Activated T-helper 1 cell treated with anti-CD3 and anti-CD28 coated beads, Interleukin-12 subunit alpha, Interleukin-12 subunit beta, Interleukin-2, Interleukin-4 antibody, amounts not matched to agents 30 ng/mL and 10 ng/mL and 1 ng/mL, durations not matched to agents 14 hours and 24 hours and 36 hours (primary cell): ENCODE measurements around the gene TMEM154. TPM values are rescaled to one million over a fixed set of nuclear protein-coding genes. Genes with fewer than 3 reads are reported as not detected.
"Not testable (repeated sequence)": the region's sequence is repeated elsewhere in the genome, so short reads cannot be mapped to it uniquely, and the experiment has no call there.

ENCODE experiments used
- DNase-seq: peaks from one replicate; pipeline ENCODE4 v3.0.0; 2021; ENCODE audit warnings: low spot score
- H3K27ac Mint-ChIP-seq: one replicate; pipeline ENCODE4 v1.8.0; 2021; ENCODE audit warnings: mild to moderate bottlenecking, mixed read lengths
- H3K27me3 Mint-ChIP-seq: one replicate; pipeline ENCODE4 v1.8.0; 2022; ENCODE audit warnings: mild to moderate bottlenecking, moderate library complexity, mixed read lengths; ENCODE audit not compliant: insufficient read depth
- H3K36me3 Mint-ChIP-seq: one replicate; pipeline ENCODE4 v1.8.0; 2021; ENCODE audit warnings: low read depth, mixed read lengths
- H3K4me1 Mint-ChIP-seq: one replicate; pipeline ENCODE4 v1.8.0; 2021; ENCODE audit warnings: low read depth, mixed read lengths
- H3K4me3 Mint-ChIP-seq: one replicate; pipeline ENCODE4 v1.8.0; 2021; ENCODE audit warnings: mild to moderate bottlenecking, moderate library complexity, mixed read lengths
- H3K9me3 Mint-ChIP-seq: one replicate; pipeline ENCODE4 v1.8.0; 2021; ENCODE audit warnings: mixed read lengths
- intact Hi-C: fragments of 100-400 bp; cut with micrococcal nuclease; formaldehyde crosslinking; loops from one replicate; pipeline ENCODE4 v1.15.1; 2024
- total RNA-seq: library from RNA; stranded (reverse); gene quantifications from 2 replicates; pipeline ENCODE4 v1.2.3, GENCODE V29; 2022

The TMEM154 gene
- total RNA-seq, 1 donor from 2014 or later, result 13.0 TPM

DNA sequence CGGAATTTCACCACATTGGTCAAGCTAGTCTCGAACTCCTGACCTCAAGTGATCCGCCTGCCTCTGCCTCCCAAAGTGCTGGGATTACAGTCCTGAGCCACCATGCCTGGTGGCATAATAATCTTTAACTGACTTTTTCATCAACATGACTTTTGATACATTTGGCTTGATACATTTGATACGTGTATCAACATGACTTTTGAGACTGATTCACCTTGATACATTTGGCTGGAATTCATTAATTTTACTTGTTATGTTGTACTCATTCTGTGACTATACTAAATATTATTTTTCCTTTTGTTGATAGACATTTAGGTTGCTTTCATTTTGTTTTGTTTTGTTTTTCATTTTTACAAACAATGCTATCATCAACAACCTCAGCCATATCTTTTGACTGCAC, 6.3 kb downstream of the TMEM154 start:
- Mint-ChIP-seq H3K4me3 (no peak overlapping the region), H3K27ac (no peak overlapping the region), H3K9me3 (no peaks in the 10 kb centered on the region), H3K36me3 (peaks cover 19% of the 10 kb centered on the region), H3K4me1 (peaks cover 39% of the 10 kb centered on the region), H3K27me3 (no peaks in the 10 kb centered on the region)
- intact Hi-C loops, result no loop called here
- DNase-seq, result no peak

DNA sequence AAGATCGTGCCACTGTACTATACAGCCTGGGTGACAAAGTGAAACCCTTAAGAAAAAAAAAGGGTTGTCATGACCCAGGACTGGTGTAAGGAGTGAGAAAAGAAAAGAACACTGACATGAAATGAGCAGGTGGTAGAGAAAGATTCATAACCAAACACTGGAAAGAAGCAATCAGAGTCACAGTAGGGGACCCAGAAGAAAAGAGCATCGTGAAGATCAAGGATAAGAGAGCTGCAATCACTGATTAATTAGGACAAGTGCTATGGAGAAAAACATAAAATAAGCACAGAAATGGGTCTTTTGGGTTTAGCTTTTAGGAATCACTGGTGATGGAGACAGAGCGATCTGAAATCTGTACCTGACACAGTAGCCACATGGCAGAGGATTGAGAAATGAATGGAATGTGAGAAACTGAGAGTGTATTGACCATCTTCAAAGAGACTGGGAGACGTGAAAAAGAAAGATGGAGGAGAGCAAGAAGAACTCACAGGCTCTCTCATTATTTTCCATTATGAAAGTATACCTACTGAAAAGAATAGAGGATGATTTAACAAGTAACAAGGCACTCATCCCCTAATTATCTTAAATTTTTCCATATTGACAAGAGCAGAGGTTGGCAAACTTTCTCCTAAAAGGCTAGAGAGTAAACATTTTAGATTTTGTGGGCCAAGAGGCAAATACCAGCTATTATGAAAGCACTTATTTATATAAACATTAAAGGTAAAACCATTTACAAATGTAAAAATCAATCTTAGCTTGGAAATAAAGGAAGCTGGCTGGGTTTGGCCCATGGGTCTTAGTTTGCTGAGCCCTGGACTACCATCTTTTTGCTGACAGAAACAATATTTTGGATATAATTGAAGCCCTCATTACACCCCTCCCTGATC, 7.3 kb downstream of the TMEM154 start:
- Mint-ChIP-seq H3K4me1 (peaks cover 29% of the 10 kb centered on the region), H3K4me3 (no peak overlapping the region), H3K27ac (no peak overlapping the region), H3K36me3 (peaks cover 19% of the 10 kb centered on the region), H3K27me3 (no peaks in the 10 kb centered on the region), H3K9me3 (no peaks in the 10 kb centered on the region)
- no peak for DNase-seq
- intact Hi-C loops, result no loop called here

DNA sequence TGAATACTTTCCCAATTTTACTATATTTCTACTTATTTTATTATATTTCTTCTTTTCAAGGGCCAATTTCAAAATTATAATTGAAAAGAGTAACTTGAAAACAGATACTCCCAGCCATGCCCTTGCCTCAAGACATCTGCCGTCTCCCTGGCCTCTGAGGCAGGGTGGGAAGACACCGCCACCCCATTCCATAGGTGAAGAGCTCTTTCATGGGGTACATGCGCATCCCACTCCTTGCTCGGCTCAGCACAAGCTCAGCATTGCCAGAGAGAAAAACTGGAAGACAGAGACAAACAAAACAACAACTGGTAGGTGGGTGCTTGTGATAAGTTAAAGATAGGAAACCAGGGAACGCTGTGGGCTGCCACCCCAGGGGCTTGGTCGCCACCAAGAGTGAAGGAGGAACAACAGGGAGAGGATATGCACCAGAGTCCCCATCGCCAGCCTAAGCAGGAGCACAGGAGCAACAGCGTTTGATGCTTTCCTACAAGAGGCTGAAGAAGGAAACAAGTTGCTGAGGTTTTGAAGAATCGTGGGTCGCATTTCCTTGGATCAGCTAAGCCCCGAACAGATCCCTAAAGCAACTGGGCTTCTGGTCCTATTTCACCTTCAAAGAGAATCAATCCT, 11.3 kb downstream of the TMEM154 start:
- Mint-ChIP-seq H3K4me3 (no peak overlapping the region), H3K27me3 (no peaks in the 10 kb centered on the region), H3K27ac (no peak overlapping the region), H3K9me3 (no peaks in the 10 kb centered on the region), H3K36me3 (peaks cover 15% of the 10 kb centered on the region), H3K4me1 (peaks cover 25% of the 10 kb centered on the region)
- intact Hi-C loops, result no loop called here
- DNase-seq, result no peak

DNA sequence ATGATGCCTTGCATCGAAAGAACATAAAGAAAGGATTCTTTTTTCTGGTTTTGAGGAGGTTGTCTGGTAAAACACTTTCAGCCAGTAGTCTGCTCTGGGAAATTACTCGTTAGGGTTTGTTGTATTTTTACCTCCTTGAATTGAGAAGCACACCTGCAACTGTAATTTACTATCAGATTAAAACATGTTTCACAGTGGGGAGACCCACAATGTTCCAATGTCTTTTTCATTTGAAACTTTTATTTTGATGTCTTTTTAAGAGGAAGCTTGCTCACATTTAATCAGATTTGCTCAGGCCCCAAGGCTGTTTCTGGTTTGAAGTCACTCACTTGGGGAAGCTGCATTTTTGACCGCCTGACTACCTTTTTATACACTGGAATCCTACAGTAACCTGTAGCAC, 12.0 kb downstream of the TMEM154 start:
- no peaks in the 10 kb centered on the region for H3K27me3 Mint-ChIP-seq
- H3K27ac Mint-ChIP-seq, result no peak overlapping the region
- H3K4me1 Mint-ChIP-seq, result peaks cover 32% of the 10 kb centered on the region
- H3K4me3 Mint-ChIP-seq, result no peak overlapping the region
- H3K36me3 Mint-ChIP-seq, result peaks cover 19% of the 10 kb centered on the region
- no peaks in the 10 kb centered on the region for H3K9me3 Mint-ChIP-seq
- intact Hi-C loops, result no loop called here
- DNase-seq, result no peak

DNA sequence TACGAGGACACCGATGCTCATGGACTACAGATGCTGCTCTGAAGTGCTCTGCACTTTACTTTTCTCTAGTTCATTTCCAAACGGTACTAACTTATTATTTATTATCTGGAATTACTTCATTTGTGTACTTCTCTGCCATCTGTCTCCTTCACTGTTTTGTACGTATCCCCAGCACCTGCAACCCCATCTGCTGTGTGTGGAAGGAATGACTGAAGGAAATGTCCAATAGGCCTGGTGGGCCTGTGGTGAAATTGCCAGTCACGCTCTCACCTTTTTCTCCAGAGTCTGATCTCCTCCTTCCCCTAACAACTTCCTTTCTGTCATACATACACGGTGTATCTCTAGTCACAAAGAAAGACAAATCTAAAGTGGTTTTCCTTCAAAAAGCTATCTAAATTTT, 12.9 kb downstream of the TMEM154 start:
- H3K27ac Mint-ChIP-seq, result peak overlapping the region; percentile 8
- no peaks in the 10 kb centered on the region for H3K9me3 Mint-ChIP-seq
- peaks cover 19% of the 10 kb centered on the region for H3K36me3 Mint-ChIP-seq
- intact Hi-C loops, result no loop called here
- no peak overlapping the region for H3K4me3 Mint-ChIP-seq
- peaks cover 35% of the 10 kb centered on the region for H3K4me1 Mint-ChIP-seq
- DNase-seq, result no peak
- no peaks in the 10 kb centered on the region for H3K27me3 Mint-ChIP-seq

DNA sequence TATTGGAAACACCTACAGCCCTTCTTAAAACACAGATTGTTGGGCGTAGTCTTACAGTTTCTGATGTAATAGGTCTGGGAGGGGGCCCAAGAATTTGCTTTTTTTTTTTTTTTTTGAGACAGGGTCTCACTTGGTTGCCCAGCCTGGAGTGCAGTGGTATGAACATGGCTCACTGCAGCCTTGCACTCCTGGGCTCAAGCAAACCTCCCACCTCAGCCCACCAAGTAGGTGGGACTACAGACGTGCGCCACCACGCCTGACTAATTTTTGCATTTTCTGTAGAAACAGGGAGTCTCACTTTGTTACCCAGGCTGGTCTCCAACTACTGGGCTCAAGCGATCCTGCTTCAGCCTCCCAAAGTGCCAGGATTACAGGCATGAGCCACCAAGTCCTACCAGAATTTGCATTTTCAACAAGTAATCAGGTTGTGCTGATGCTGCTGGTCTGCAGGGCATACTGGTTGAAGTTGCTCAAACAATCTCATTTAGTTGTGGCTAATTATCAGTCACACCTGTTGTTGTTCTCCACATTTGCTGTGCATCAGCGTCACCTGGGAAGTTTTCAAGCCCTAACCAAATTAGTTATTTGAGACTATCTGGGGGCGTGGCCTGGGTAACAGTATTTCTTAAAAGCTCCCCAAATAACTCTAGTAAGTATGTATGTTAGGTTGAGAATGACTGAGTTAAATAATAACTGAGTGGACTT, 14.0 kb downstream of the TMEM154 start:
- Mint-ChIP-seq H3K4me1 (peaks cover 42% of the 10 kb centered on the region), H3K27me3 (no peaks in the 10 kb centered on the region), H3K9me3 (no peaks in the 10 kb centered on the region), H3K4me3 (no peak overlapping the region), H3K27ac (no peak overlapping the region), H3K36me3 (peaks cover 20% of the 10 kb centered on the region)
- DNase-seq, result no peak
- intact Hi-C loops, result no loop called here

DNA sequence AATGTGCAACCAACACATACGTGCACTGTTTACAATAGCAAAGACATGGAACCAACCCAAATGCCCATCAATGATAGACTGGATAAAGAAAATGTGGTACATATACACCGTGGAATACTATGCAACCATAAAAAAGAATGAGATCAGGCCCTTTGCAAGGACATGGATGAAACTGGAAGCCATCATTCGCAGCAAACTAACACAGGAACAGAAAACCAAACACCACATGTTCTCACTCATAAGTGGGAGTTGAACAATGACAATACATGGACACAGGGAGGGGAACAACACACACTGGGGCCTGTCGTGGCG, 15.8 kb downstream of the TMEM154 start:
- intact Hi-C loops, H3K9me3 Mint-ChIP-seq, DNase-seq, H3K27me3 Mint-ChIP-seq: not testable (repeated sequence)
- H3K4me1 Mint-ChIP-seq, result peaks cover 53% of the 10 kb centered on the region
- H3K27ac Mint-ChIP-seq, result peak overlapping the region; percentile 64
- H3K36me3 Mint-ChIP-seq, result peaks cover 24% of the 10 kb centered on the region
- peak overlapping the region; percentile 59 for H3K4me3 Mint-ChIP-seq

DNA sequence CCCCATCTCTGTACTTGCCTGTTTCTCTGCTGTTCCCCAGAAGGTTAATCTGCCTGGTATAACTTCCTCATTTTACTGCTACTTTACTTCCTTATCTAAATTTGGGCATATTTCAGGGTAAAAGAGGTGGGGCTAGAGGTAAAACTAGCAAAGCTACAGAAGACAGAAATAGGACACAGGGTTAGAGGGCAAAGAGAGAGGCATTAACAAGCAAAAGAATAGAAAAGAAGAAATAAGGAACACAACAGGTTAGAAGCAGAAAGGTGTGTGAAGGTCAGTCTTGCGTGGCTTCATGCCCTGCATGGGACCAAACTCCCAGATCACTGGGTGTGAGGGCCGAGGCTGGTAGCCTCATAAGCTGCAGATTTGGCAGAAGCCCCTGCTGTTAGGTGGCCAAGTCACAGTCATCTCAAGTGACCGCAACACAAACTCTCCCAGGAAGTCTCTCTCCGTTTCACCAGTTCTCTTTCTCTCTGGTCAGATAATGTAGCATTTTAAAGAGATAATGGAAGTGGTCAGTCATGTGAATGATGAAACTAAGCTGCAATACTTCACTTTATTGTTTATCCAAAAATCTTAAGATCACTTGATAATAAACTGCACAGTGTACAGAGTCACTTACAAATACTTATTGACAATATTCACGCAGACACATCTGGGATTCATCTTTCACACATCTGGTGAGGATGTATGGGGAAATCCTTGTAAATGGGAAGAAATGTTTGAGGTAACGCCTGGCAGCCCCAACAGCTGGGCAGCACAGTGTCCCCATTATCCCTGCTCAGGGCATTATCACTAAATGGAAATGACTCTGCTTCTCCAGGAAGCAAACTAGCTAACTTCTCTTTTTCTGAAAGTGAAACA, 16.4 kb downstream of the TMEM154 start:
- Mint-ChIP-seq H3K4me3 (peak overlapping the region; percentile 59), H3K9me3 (peaks cover 13% of the 10 kb centered on the region), H3K27ac (peak overlapping the region; percentile 87), H3K27me3 (no peaks in the 10 kb centered on the region), H3K4me1 (peaks cover 53% of the 10 kb centered on the region), H3K36me3 (peaks cover 27% of the 10 kb centered on the region)
- intact Hi-C loops, result loop anchor here (2.0 kb wide), 1 partner anchor 17 kb away; no protein-coding TSS in a partner anchor
- no peak for DNase-seq

DNA sequence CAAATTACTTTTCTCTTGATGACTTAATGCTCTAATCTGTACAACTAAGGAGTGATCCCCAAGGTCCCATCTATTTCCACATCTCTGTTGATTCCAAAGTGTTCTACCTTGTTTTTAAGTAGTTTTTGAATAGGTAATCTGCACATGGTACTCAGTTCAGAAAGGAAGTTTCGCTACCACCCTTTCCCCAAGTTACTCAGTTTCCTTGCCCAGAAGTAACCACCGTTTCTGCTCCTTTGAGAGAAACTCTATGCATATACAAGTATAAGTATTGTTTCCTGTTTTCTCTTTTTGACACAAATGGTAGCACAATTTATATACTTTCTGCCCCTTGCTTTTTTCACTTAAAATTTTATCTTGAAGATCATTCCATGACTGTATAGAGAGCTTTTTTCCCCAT, 18.1 kb downstream of the TMEM154 start:
- peak overlapping the region; percentile 49 for H3K4me3 Mint-ChIP-seq
- no peak for DNase-seq
- H3K9me3 Mint-ChIP-seq, result peaks cover 31% of the 10 kb centered on the region
- H3K27me3 Mint-ChIP-seq, result no peaks in the 10 kb centered on the region
- peaks cover 47% of the 10 kb centered on the region for H3K4me1 Mint-ChIP-seq
- intact Hi-C loops, result loop anchor here (2.0 kb wide), 1 partner anchor 19 kb away; no protein-coding TSS in a partner anchor
- H3K36me3 Mint-ChIP-seq, result peaks cover 36% of the 10 kb centered on the region
- peak overlapping the region; percentile 70 for H3K27ac Mint-ChIP-seq

DNA sequence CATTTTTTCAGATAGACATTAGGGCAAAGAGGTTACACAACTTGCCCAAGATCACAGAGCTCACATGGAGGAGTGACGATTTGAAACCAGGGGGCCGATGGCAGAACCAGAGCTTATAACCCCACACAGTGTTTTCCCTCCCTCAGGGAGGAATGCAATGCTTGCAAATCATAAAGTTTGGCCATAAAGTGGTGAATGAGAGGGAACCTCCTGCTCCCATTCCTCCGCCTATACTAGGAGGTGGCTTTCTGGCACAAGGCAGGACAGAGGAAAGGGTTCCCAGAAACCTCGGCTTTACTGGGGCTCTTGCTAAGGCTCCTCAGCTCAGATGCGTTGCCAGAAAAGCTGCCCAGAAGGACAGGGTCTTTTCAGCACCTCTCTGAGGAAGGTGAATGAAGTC, 19.3 kb downstream of the TMEM154 start:
- Mint-ChIP-seq H3K27me3 (no peaks in the 10 kb centered on the region), H3K27ac (no peak overlapping the region), H3K9me3 (peaks cover 38% of the 10 kb centered on the region), H3K4me3 (no peak overlapping the region), H3K4me1 (peaks cover 53% of the 10 kb centered on the region), H3K36me3 (peaks cover 37% of the 10 kb centered on the region)
- no peak for DNase-seq
- intact Hi-C loops, result no loop called here

DNA sequence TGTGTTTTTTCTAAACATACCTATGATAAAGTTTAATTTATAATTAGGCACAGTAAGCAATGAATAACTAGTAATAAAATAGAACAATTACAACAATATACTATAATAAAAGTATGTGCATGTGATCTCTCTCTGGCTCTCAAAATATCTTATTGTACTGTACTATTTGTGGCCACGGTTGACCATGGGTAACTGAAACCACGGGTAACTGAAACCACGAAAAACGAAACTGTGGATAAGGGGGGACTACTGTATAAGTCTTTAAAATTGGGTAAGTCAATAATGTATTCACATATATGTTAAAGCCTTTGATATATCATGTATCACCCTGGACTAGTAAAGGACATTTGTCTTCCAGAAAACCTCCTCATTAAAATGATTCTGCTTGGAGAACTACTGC, 20.0 kb downstream of the TMEM154 start:
- Mint-ChIP-seq H3K27me3 (no peaks in the 10 kb centered on the region), H3K4me3 (no peak overlapping the region), H3K4me1 (peaks cover 53% of the 10 kb centered on the region), H3K27ac (no peak overlapping the region), H3K9me3 (peaks cover 38% of the 10 kb centered on the region), H3K36me3 (peaks cover 39% of the 10 kb centered on the region)
- intact Hi-C loops, result no loop called here
- no peak for DNase-seq

DNA sequence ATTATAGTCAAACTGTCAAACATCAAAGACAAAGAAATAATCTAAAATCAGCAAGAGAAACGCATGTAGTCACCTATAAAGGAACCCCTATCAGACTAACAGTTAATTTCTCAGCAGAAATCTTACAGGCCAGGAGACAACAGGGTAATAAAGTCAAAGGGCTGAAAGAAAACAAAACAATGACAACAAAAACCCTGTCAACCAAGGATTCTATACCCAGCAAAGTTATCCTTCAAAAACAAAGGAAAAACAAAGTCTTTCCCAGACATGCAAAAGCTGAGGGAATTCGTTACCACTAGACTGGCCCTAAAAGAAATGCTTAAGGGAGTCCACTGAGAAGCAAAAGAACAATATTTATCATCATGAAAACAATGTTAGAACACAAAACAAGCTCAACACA, 22.1 kb downstream of the TMEM154 start:
- Mint-ChIP-seq H3K9me3 (peaks cover 38% of the 10 kb centered on the region), H3K36me3 (peaks cover 38% of the 10 kb centered on the region), H3K27me3 (no peaks in the 10 kb centered on the region), H3K27ac (no peak overlapping the region), H3K4me3 (no peak overlapping the region), H3K4me1 (peaks cover 37% of the 10 kb centered on the region)
- no peak for DNase-seq
- intact Hi-C loops, result no loop called here
